HG02571 (cell line): Measurements from ENCODE around the gene CENPN.

Experiments
- ATAC-seq: cut with Tn5 transposase; IDR thresholded peaks from one replicate; pipeline ENCODE4 v1.9.1; 2021; ENCODE audit warnings: mild to moderate bottlenecking, moderate library complexity; ENCODE audit not compliant: unreplicated experiment

The CENPN gene

GRCh38 chr16:81077076-81077940, 70.3 kb downstream of the CENPN start, which contains the start of gene C16orf46:
TSS of gene C16orf46 (minus strand) at chr16:81077238. CDS start at chr16:81063955, 13,283 bp downstream.
- ATAC-seq, result peak; percentile 97

GRCh38 chr16:81080233-81080632, 73.2 kb downstream of the CENPN start:
- no peak for ATAC-seq

- no peak for ATAC-seq
These were observed 74.0 kb downstream of the CENPN start for GRCh38 chr16:81081014-81081413.
